HepG2 (cell line): ENCODE data around the gene USP15. TPM values are rescaled to one million over a fixed set of nuclear protein-coding genes. Genes with fewer than 3 reads are reported as not detected.

ENCODE experiments used
- ATAC-seq: fragments of 200-7000 bp; cut with Tn5 transposase; 3 replicates; pipeline ENCODE4 v1.9.1; 2020; ENCODE audit warnings: mild to moderate bottlenecking, moderate library complexity
- BruUV-seq: library from RNA; stranded (reverse); fragments of 400-500 nt; replicated peaks from 2 replicates; lab custom pipeline; 2021; lab: Mats Ljungman, UMichigan
- CTCF ChIA-PET: fragments of 300-600 bp; formaldehyde crosslinking; extraction: SDS; loops from one replicate; lab custom pipeline; 2021; ENCODE audit warnings: low total read pairs, inconsistent platforms, low intra/inter-chr PET ratio; lab: Yijun Ruan, JAX
- POLR2A ChIA-PET: fragments of 350-600 bp; sonication (Branson Sonifier 250); formaldehyde crosslinking; loops from one replicate; lab custom pipeline; 2020; ENCODE audit warnings: antibody characterized with exemption, inconsistent platforms; lab: Yijun Ruan, JAX
- DNase-seq: peaks from one replicate; pipeline ENCODE4 v3.0.0-alpha.2; 2015; ENCODE audit warnings: low spot score
- FAIRE-seq: peaks from 3 replicates; lab custom pipeline; 2011; peaks lifted over from hg19 to GRCh38; lab: Jason Lieb, UNC
- H2AFZ ChIP-seq: one replicate; pipeline ENCODE4 v1.6.1; 2011; ENCODE audit warnings: low read length, inconsistent platforms
- H3K27ac ChIP-seq: fragments of 300-600 bp; 3 replicates; pipeline ENCODE4 v1.8.0; 2011; ENCODE audit warnings: mixed run types, mild to moderate bottlenecking, mixed read lengths, low read length, inconsistent platforms; ENCODE audit not compliant: insufficient read depth; ENCODE audit errors: extremely low read length
- H3K27me3 ChIP-seq, 2 experiments: fragments of 200-600 bp in 1 of 2; 2 replicates in 1 of 2; 3 replicates in 1 of 2; pipeline versions ENCODE4 v1.6.0 to v1.8.0; 2011; ENCODE audit warnings: low read length in 2 of 2, mild to moderate bottlenecking in 2 of 2, moderate library complexity in 2 of 2, inconsistent platforms in 1 of 2; ENCODE audit not compliant: insufficient read depth in 2 of 2, control insufficient read depth in 1 of 2
- H3K36me3 ChIP-seq, 2 experiments: fragments of 200-600 bp in 1 of 2; replicated peaks in 1 of 2; 2 replicates in 1 of 2; 3 replicates in 1 of 2; pipeline versions ENCODE4 v1.5.1 to v1.8.0; 2011; ENCODE audit warnings: low read length in 2 of 2, inconsistent platforms in 1 of 2; ENCODE audit not compliant: insufficient read depth in 2 of 2, control insufficient read depth in 1 of 2
- H3K4me1 ChIP-seq: 2 replicates; pipeline ENCODE4 v1.5.1; 2012; ENCODE audit warnings: low read length, inconsistent platforms; ENCODE audit not compliant: insufficient read depth
- H3K4me2 ChIP-seq: 2 replicates; pipeline ENCODE4 v1.6.0; 2011; ENCODE audit warnings: low read depth, low read length, inconsistent platforms
- H3K4me3 ChIP-seq, 3 experiments: fragments of 200-600 bp in 1 of 3; sonication (generic), shearing (Covaris generic) in 1 of 3; replicated peaks in 1 of 3; 2 replicates each; pipeline ENCODE4 v1.5.1; 2011 to 2016; ENCODE audit warnings: low read length in 3 of 3, inconsistent platforms in 2 of 3, low read depth in 2 of 3, mild to moderate bottlenecking in 2 of 3, control low read depth in 1 of 3, mixed read lengths in 1 of 3; ENCODE audit not compliant: insufficient read depth in 1 of 3
- H3K79me2 ChIP-seq: one replicate; pipeline ENCODE4 v1.6.1; 2011; ENCODE audit warnings: low read length, inconsistent platforms; ENCODE audit not compliant: insufficient read depth
- H3K9ac ChIP-seq: 2 replicates; pipeline ENCODE4 v1.6.0; 2011; ENCODE audit warnings: mild to moderate bottlenecking, low read depth, low read length, inconsistent platforms; ENCODE audit not compliant: insufficient read depth
- H3K9me3 ChIP-seq: 2 replicates; pipeline ENCODE4 v1.5.1; 2012; ENCODE audit warnings: mild to moderate bottlenecking, low read length
- H4K20me1 ChIP-seq: 2 replicates; pipeline ENCODE4 v1.6.0; 2011; ENCODE audit warnings: inconsistent platforms, mild to moderate bottlenecking, low read length, moderate library complexity; ENCODE audit not compliant: insufficient read depth
- ATM ChIP-seq: fragments of 450-650 bp; IDR thresholded peaks from 2 replicates; pipeline ENCODE4 v1.7.1; 2017; ENCODE audit warnings: mild to moderate bottlenecking, borderline replicate concordance
- CCDC6 ChIP-seq: sonication (generic); formaldehyde crosslinking; IDR thresholded peaks from 2 replicates; pipeline ENCODE4 v1.8.1; 2022; ENCODE audit warnings: mild to moderate bottlenecking, missing genetic modification reagents, moderate library complexity
- GMEB2 ChIP-seq: IDR thresholded peaks from 2 replicates; pipeline ENCODE4 v1.6.1; 2016; ENCODE audit warnings: missing biosample characterization, missing genetic modification reagents, low read depth
- ZBTB49 ChIP-seq: sonication (generic); formaldehyde crosslinking; IDR thresholded peaks from 2 replicates; pipeline ENCODE4 v1.4.0; 2020; ENCODE audit warnings: missing genetic modification reagents, borderline replicate concordance
- ZEB1 ChIP-seq: IDR thresholded peaks from 2 replicates; pipeline ENCODE4 v1.6.1; 2012; ENCODE audit warnings: mild to moderate bottlenecking, low read depth, inconsistent platforms; ENCODE audit not compliant: insufficient replicate concordance
- ZNF609 ChIP-seq: sonication (generic); formaldehyde crosslinking; IDR thresholded peaks from 2 replicates; pipeline ENCODE4 v1.4.0; 2020; ENCODE audit warnings: mild to moderate bottlenecking, missing genetic modification reagents, borderline replicate concordance
- WGBS: methylation state at CpG from one replicate; pipeline ENCODE4 v1.1.6; 2017; ENCODE audit warnings: low lambda C conversion rate; 5-methylcytosine and 5-hydroxymethylcytosine counted together
- in situ Hi-C: cut with HindIII; loops from 2 replicates; pipeline ENCODE4 v1.10.0; 2017; ENCODE audit warnings: low pct_unique_long_range_greater_than_20kb; ENCODE audit not compliant: extremely low pct_ligation_motif_present
- intact Hi-C: fragments of 100-400 bp; cut with micrococcal nuclease; formaldehyde crosslinking; loops from one replicate; pipeline ENCODE4 v1.10.0; 2022; ENCODE audit not compliant: unreplicated experiment
- polyA plus RNA-seq, 8 experiments: library from polyadenylated mRNA; depleted of rRNA in 3 of 8; stranded (reverse) in 7 of 8; unstranded in 1 of 8; fragments of >200 nt; fragmentation: Illumina TruSeq in 4 of 8; extraction: Trizol in 4 of 8; gene quantifications; 2 replicates each; pipeline versions ENCODE4 v1.2.1 to v1.2.3, GENCODE V29; 2011 to 2016; ENCODE audit warnings: low read depth in 4 of 8, missing spikeins in 1 of 8, mixed read lengths in 1 of 8; ENCODE audit not compliant: insufficient read depth in 1 of 8
- total RNA-seq, 5 experiments: library from RNA; depleted of rRNA; stranded (reverse); fragments of >200 nt; fragmentation: Illumina TruSeq; extraction: Trizol; gene quantifications; 2 replicates each; pipeline ENCODE4 v1.2.3, GENCODE V29; 2016; ENCODE audit warnings: low read depth in 1 of 5

Gene USP15
- total and polyA plus RNA-seq, 2 of the 13 experiments (the other 11 are each of a cell fraction or from before 2014, with no cell fraction given): 17.3 to 51.7 TPM

- Histone ChIP-seq H2AFZ (no peak overlapping the region), H3K9ac (no peak overlapping the region), H3K4me2 (no peak overlapping the region), H3K79me2 (no peaks in the 10 kb centered on the region), H3K4me1 (no peaks in the 10 kb centered on the region), H3K4me3 (no peak overlapping the region), H3K9me3 (no peaks in the 10 kb centered on the region), H3K27ac (no peak overlapping the region), H3K27me3 (no peaks in the 10 kb centered on the region), H4K20me1 (no peaks in the 10 kb centered on the region), H3K36me3 (peaks cover 3 to 37% of the 10 kb centered on the region in 2 experiments; a peak in 4 of 5 replicates)
- no TSS peak for BruUV-seq
- intact Hi-C loops: no loop called here
- ChIA-PET CTCF (no interaction called here), POLR2A (no interaction called here)
- DNase-seq (no peak), FAIRE-seq (no peak), ATAC-seq (no peak)
- no peak for TF ChIP-seq ATM
- TF ChIP-seq CCDC6 (CRISPR knock-in tag): no peak
- TF ChIP-seq ZEB1: no peak
- in situ Hi-C loops: no loop called here
- 97% methylated on average over 8 of the region's 8 CpGs for WGBS
Observed at GRCh38 chr12:62305778-62306177, 45.6 kb downstream of the USP15 start.

GRCh38 chr12:62306569-62307530, 46.6 kb downstream of the USP15 start:
- ChIA-PET CTCF (no interaction called here), POLR2A (no interaction called here)
- ATAC-seq: no peak
- Histone ChIP-seq H4K20me1 (no peaks in the 10 kb centered on the region), H3K9me3 (no peaks in the 10 kb centered on the region), H3K4me2 (no peak overlapping the region), H3K4me3 (no peak overlapping the region), H3K4me1 (no peaks in the 10 kb centered on the region), H3K27me3 (no peaks in the 10 kb centered on the region), H2AFZ (no peak overlapping the region), H3K79me2 (no peaks in the 10 kb centered on the region), H3K36me3 (peaks cover 3 to 37% of the 10 kb centered on the region in 2 experiments; a peak in 4 of 5 replicates), H3K27ac (no peak overlapping the region), H3K9ac (no peak overlapping the region)
- 96% methylated on average over 7 of the region's 7 CpGs for WGBS
- no TSS peak for BruUV-seq
- FAIRE-seq: no peak
- in situ Hi-C loops: no loop called here
- DNase-seq: no peak
- intact Hi-C loops: no loop called here
- TF ChIP-seq ZBTB49 (CRISPR knock-in tag) (no peak), ZNF609 (CRISPR knock-in tag) (no peak), GMEB2 (CRISPR knock-in tag) (no peak)
